Inflammatory macrophage treated with lipopolysaccharide for 1 hour (primary cell): Measurements from ENCODE around the gene SF3A2.

Experiments used
- DNase-seq, 2 donors: peaks; one replicate each; pipeline ENCODE4 v3.0.0-alpha.2; 2020 to 2022

The SF3A2 gene

GRCh38 chr19:2255112-2255845, 18.7 kb downstream of the SF3A2 start:
- no peak for DNase-seq

- no peak for DNase-seq
Observed at GRCh38 chr19:2255982-2256685, 19.5 kb downstream of the SF3A2 start, which contains the start of gene JSRP1. TSS of gene JSRP1 (minus strand) at chr19:2256417. CDS start at chr19:2255314, 1,103 bp downstream.

- no peak for DNase-seq
Observed at GRCh38 chr19:2259336-2259735, 22.7 kb downstream of the SF3A2 start.

GRCh38 chr19:2260341-2260805, 23.7 kb downstream of the SF3A2 start:
- no peak for DNase-seq

GRCh38 chr19:2261438-2262172, 25.0 kb downstream of the SF3A2 start:
- peak in 1 of 2 donors; percentile 61 for DNase-seq

GRCh38 chr19:2266183-2266993, 29.8 kb downstream of the SF3A2 start:
- peak; percentile 84 to 86 for DNase-seq

- DNase-seq, result no peak
Observed at GRCh38 chr19:2268480-2268830, 31.8 kb downstream of the SF3A2 start.

- no peak for DNase-seq
Observed at GRCh38 chr19:2268861-2269243, 32.2 kb downstream of the SF3A2 start.

GRCh38 chr19:2269244-2270156, 32.9 kb downstream of the SF3A2 start:
- peak; percentile 94 to 99 for DNase-seq

GRCh38 chr19:2270157-2270422, 33.5 kb downstream of the SF3A2 start:
- no peak for DNase-seq

GRCh38 chr19:2270423-2271233, 34.0 kb downstream of the SF3A2 start:
- peak; percentile 94 to 95 for DNase-seq

- peak in 1 of 2 donors; percentile 43 for DNase-seq
Observed at GRCh38 chr19:2271234-2272103, 34.8 kb downstream of the SF3A2 start.

- DNase-seq, result peak; percentile 56 to 89
Observed at GRCh38 chr19:2273356-2274184, 36.9 kb downstream of the SF3A2 start.

GRCh38 chr19:2274185-2274711, 37.6 kb downstream of the SF3A2 start:
- no peak for DNase-seq

- peak; percentile 67 to 80 for DNase-seq
Observed at GRCh38 chr19:2274931-2275535, 38.4 kb downstream of the SF3A2 start.

GRCh38 chr19:2275588-2276428, 39.2 kb downstream of the SF3A2 start:
- no peak for DNase-seq

GRCh38 chr19:2276429-2276986, 39.9 kb downstream of the SF3A2 start:
- no peak for DNase-seq
